Measurements from ENCODE around the gene NEU4. TPM values are rescaled to one million over a fixed set of nuclear protein-coding genes. Genes with fewer than 3 reads are reported as not detected.

Gene NEU4
- total RNA-seq, 1 donor from 2014 or later = not detected

GRCh38 chr2:241773511-241774418 is 35.2 kb upstream of the NEU4 start:
- Histone ChIP-seq H3K4me3 (ENCODE audit: low read depth, low read length) (no peak overlapping the region), H3K36me3 (ENCODE audit: control insufficient read depth, insufficient read depth, low read length) (no peaks in the 10 kb centered on the region), H3K27me3 (ENCODE audit: control insufficient read depth, insufficient read depth, low read length) (peaks cover 42% of the 10 kb centered on the region)
- DNase-seq (ENCODE audit: low read depth) = no peak
- no peak for TF ChIP-seq CTCF (IDR thresholded peaks at IDR 0.05; ENCODE audit: insufficient read depth, low read length, poor library complexity, severe bottlenecking)

- DNase-seq (ENCODE audit: low read depth) = no peak
- H3K27me3 ChIP-seq (ENCODE audit: control insufficient read depth, insufficient read depth, low read length) = peaks cover 42% of the 10 kb centered on the region
- H3K36me3 ChIP-seq (ENCODE audit: control insufficient read depth, insufficient read depth, low read length) = no peaks in the 10 kb centered on the region
- H3K4me3 ChIP-seq (ENCODE audit: low read depth, low read length) = no peak overlapping the region
- TF ChIP-seq CTCF (IDR thresholded peaks at IDR 0.05; ENCODE audit: insufficient read depth, low read length, poor library complexity, severe bottlenecking) = no peak
These were observed 34.4 kb upstream of the NEU4 start for GRCh38 chr2:241774419-241775222.

GRCh38 chr2:241775223-241776177 is 33.5 kb upstream of the NEU4 start:
- H3K36me3 ChIP-seq (ENCODE audit: control insufficient read depth, insufficient read depth, low read length) = no peaks in the 10 kb centered on the region
- DNase-seq (ENCODE audit: low read depth) = no peak
- H3K4me3 ChIP-seq (ENCODE audit: low read depth, low read length) = no peak overlapping the region
- no peak for TF ChIP-seq CTCF (IDR thresholded peaks at IDR 0.05; ENCODE audit: insufficient read depth, low read length, poor library complexity, severe bottlenecking)
- peaks cover 42% of the 10 kb centered on the region for H3K27me3 ChIP-seq (ENCODE audit: control insufficient read depth, insufficient read depth, low read length)

DNA sequence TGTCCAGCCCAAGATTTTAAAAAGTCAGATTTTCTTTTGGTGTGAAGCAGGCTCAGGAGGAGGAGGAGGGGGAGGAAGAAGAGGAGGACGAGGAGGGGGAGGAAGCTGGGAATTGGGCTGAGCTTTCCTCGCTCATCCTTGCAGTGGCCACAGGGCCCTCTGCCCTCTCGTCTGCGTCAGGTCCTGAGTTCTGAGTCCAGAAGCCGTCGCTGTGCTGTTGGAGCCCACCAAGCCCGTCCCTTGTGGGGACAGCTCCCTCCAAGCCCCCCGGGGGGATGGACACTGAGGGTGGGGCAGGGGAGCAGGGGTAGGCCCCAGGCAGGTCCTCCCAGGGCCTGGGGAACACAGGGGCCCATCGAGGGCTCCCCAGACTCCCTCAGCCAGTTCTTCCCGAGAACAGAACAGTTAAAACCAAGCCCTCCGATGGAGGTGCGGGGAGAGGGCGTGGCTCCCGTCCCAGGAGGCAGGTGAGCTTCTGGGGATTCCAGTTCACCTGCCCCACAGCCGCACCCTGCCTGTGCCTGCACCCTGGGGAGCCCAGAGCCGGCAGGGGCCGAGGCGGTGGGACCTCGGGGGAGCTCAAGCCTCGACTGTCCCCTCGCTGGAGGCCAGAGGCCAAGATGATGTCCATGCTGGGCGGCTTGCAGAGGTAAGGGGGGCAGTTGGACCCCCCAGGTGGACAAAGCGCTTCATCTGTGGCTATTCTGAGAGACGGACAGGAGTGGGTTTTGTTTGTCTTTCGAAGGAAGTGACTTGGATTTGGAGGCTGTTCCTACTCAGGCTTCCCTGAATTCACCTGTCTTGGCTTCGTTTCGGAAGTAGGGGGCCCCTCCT is 32.4 kb upstream of the NEU4 start, which contains the start of gene GAL3ST2:
TSS of gene GAL3ST2 (plus strand) at position 487 of the 834 bp plus-strand sequence. CDS start at position 621, 134 bp downstream.
- Histone ChIP-seq H3K36me3 (ENCODE audit: control insufficient read depth, insufficient read depth, low read length) (no peaks in the 10 kb centered on the region), H3K4me3 (ENCODE audit: low read depth, low read length) (no peak within 1 kb of the TSS)
- TF ChIP-seq CTCF (IDR thresholded peaks at IDR 0.05; ENCODE audit: insufficient read depth, low read length, poor library complexity, severe bottlenecking) = no peak

More for the DNA sequence above, 32.4 kb upstream of the NEU4 start, which contains the start of gene GAL3ST2:
- peaks cover 37% of the 10 kb centered on the region for H3K27me3 ChIP-seq (ENCODE audit: control insufficient read depth, insufficient read depth, low read length)
- DNase-seq (ENCODE audit: low read depth) = no peak

All from kidney epithelial cell (primary cell).